GM18873 (cell line): ENCODE data around the gene C17orf78.
A peak's percentile ranks its signal among the peaks of the same experiment; 100 is the strongest.
"Not testable (repeated sequence)": the region's sequence is repeated elsewhere in the genome, so short reads cannot be mapped to it uniquely, and the experiment has no call there.

ENCODE experiments used
- ATAC-seq: cut with Tn5 transposase; IDR thresholded peaks from one replicate; pipeline ENCODE4 v1.9.1; 2021; ENCODE audit warnings: mild to moderate bottlenecking, moderate library complexity, moderate number of reproducible peaks; ENCODE audit not compliant: unreplicated experiment, low FRiP score

C17orf78 gene

DNA sequence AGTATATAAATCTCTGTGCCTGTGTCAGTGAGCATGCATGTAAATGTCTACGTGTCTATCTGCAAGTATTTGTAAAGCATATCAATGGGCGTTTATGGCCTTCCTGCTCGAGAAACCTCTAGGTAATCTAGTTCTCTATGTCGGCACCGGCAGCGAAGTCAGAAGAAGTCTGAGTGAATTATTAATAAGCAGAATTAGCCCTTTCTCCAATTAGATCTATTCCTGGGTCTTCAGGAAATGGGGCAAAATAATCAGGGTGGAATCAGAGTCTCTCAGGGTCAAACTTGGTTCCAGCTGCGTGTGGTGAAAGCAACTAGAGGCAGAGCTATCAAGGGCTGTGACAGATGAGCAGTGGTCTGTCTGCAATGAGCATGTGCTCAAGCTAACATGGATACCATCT is at the start of gene C17orf78:
Gene C17orf78, plus strand, starts transcription at position 280 of the 400 bp plus-strand sequence. Its CDS starts 108 bp downstream, at position 388.
- no peak for ATAC-seq

DNA sequence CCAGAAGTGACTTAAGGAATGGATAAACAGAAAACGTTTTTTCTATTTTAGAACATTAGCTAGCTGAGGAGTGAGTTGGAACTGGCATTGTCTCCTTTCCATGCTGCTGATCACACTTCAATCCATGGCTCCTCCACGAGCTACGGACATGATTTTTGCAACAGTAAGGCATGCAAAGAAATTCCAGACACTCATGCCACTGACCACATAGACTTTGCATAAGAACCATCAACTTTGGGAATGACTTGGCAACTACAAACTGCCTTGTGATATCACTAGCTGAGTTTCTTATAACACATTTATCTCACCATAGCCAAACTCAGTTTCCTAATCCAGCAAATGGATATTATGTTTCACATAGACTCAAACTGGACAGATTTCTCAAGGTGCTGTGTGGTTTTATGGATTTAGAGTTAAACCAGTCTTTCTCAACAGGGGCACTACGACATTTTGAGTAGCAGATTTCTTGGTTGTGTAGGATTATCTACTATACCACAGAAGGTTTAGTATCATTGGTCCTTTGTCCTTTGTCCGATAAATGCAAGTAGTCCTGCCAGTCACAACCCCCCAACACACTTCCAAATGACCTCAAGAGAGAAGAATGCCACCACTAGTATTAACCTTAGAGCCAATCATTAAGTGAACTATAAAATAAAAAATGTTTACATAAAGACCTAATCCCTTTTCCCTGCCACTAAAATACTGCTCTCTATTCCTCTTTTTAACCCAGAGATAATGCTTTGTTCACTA is 48.3 kb upstream of the C17orf78 start:
- ATAC-seq, result no peak

DNA sequence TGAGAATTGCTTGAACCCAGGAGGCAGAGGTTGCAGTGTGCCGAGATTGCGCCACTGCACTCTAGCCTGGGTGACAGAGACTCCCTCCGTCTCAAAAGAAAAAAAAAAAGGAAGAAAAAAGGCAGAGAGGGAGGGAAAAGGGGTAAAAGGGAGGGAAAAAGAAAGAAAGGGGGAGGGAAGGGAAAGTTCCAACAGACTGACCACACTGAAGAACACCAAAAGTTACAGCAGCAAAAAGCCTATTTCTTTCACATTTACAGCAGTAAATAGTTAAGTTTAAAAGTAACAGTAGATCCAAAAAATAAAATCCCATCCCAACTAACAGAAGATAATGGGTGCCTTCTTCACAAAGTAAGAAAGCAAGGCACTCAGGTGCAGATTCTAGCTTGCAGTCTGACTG is 36.9 kb upstream of the C17orf78 start:
- no peak for ATAC-seq

DNA sequence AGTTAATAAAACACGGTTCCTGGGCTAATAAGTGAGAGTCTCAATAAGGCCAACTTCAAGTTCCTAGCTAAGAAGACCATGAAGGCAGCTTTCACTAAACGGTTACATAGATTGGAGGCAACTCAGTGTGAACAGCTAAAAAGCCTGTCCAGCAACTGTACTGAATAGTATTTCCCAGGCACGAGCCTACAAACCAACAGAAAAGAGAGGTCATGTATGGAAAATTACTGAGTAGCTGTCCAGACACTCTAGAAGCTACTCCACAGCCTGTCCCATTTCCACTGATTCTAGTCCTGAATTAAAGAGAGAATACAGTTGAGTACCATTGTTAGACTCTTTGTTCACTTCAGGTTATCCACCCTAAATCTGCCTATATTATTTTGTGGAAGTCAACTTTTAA is 36.5 kb upstream of the C17orf78 start:
- no peak for ATAC-seq

DNA sequence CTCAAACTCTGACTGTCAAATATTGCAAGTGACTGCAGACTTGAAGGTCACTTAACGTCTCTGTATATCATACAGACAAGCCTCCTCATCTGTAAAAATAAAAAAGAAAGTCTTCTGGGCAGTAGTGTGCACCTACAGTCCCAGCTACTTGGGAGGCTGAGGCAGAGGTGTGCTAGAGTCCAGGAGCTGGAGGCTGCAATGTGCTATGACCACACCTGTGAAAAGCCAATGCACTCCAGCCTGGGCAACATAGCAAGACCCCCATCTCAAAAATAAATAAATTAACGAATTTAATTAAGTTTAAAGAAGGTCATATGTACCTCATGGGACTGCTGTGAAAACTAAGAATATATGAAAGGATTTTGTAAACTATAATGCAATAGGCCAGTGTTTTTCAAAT is 35.0 kb upstream of the C17orf78 start:
- ATAC-seq, result no peak

DNA sequence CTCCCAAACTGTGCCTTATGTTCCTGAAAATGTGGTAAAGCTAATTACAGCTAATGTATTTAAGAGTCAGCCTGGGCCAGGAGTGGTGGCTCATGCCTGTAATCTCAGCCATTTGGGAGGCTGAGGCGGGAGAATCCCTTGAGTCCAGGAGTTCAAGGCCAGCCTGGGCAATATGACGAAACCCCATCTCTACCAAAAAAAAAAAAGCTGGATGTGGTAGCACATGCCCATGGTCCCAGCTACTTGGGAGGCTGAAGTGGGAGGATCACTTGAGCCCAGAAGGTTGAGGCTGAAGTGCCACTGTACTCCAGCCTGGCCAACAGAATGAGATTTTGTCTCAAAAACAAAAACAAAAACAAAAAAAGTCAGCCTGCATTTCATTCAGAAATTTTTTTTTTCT is 33.2 kb upstream of the C17orf78 start:
- ATAC-seq, result no peak

DNA sequence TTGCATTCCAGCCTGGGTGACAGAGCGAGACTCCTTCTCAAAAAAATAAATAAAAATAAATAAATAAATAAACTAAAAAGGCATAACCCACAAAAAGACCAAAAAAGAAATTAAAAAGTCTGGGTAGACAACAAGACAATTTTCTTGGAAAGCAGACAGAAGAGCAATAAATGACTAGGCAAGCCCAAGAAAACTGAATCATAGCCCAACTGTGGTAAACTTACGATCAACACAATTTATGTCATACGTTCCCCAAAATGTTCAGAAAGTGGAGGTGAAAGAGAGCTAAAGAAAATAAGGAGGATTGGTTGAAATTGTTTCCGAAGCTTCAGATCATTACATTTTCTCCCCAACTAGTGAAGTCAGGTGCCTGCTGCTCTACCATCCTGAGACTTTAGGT is 31.3 kb upstream of the C17orf78 start:
- no peak for ATAC-seq

DNA sequence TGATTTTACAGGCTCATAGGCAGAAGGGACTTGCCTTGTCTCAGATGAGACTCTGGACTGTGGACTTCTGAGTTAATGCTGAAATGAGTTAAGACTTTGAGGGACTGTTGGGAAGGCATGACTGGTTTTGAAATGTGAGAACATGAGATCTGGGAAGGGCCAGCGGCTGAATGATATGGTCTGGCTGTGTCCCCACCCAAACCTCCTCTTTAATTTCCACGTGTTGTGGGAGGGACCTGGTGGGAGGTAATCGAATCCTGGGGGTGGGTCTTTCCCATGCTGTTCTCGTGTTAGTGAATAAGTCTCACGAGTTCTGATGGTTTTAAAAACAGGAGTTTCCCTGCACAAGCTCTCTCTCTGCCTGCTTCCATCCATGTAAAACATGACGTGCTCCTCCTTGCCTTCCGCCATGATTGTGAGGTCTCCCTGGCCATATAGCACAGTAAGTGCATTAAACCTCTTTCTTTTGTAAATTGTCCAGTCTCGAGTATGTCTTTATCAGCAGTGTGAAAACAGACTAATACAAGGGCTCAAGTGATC is 28.9 kb upstream of the C17orf78 start:
- not testable (repeated sequence) for ATAC-seq

DNA sequence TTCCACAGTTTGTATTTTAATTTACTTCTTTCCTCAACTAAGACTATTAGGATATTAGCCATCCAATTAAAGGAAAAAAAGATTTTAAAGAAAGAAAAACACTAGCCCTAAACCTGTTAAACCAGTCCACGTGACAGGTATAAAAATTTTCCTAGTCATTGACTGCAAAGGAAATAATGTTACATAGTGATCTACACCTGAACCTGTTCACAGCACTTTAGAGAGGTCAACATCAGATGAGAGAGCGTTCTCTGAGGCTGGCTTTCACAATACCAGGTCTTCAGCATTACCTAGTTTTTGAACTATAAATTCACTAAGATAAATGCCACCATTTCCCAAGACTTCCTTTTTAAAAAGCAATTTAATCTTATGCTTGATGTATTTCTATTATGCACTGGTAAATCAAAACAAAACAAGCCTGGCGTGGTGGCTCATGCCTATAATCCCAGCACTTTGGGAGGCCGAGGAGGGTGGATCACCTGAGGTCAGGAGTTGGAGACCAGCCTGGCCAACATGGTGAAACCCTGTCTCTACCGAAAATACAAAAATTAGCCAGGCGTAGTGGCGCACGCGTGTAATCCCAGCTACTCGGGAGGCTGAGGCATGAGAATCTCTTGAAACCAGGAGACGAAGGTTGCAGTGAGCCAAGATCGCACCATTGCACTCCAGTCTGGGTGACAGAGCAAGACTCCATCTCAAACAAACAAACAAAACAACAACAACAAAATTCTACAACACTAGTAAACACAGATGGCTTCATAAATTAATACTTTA is 18.8 kb upstream of the C17orf78 start:
- ATAC-seq, result not testable (repeated sequence)

DNA sequence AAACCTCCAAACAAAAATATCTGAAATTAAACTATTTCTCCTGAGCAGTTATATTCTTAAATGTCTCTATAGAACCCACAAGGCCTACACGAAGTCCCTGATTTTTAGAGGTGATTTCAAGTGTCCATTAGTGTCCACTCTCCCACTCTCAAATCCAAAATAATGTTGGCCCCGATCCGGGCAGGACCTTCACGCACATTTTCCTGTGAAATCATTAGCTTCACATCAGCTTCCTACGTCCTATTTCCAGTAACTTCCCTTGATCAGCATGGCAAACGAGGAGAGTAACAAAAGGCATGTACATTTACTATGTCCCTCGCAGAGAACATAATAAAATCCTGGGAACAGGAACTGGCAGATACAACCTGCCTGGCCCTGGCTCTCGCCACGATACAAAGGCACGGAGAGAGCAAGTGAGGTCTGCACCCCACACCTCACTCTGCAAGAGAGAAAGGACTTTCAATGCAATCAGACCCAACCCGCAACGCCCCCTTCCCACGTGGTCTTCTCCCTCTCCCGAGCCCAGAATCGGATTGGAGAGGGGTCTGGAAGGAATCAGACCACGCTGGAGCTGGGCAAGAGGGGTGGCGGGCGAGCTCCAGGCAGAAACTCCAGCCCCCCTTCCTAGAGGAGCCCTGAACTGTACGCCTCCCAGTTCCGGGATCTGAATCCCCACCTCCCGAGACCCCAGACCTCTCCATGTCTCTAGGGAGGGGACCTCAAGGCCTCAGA is 17.5 kb upstream of the C17orf78 start:
- ATAC-seq, result peak; percentile 19

DNA sequence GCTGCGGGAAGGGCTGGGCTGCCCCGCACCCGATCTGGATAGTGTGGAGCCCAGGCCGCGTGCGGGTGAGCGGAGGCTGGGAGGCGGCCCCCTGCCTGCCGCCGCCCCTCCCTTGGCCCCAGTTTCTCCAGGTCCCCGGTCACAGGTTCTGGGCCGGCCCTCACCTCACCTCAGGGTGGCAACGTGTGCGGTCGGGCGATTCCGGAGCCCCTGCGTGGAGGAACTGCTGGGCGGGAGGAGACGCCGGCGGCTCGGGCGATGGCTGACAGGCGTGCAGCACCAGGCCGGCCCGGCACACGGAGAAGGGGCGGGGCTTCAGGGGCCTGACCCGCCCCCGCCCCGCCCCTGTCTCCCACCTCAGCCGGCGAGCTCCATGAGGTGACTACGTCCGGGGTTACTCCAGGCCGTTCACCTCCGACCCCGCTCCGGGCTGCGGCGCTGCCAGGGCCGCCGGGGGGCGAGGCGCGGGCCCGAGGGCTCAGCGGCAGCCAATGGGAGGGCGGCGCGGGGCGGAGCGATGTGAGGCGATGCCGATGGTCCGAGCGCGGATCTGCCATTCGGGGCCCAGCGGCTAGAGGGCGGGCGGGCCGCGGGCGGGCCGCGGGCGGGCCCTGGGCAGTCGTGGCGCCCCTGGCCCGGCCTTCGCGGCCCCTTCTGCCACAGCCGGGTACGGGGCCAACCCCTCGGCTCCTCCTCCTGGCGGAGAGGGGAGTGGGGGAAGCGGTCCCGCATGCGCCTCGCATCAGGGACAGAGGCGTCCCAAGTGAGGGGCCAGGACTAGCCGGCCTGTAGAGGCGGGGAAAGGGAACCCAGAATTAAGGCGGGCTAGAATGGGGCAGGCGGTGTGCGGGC is 16.7 kb upstream of the C17orf78 start:
- ATAC-seq, result peak; percentile 78

DNA sequence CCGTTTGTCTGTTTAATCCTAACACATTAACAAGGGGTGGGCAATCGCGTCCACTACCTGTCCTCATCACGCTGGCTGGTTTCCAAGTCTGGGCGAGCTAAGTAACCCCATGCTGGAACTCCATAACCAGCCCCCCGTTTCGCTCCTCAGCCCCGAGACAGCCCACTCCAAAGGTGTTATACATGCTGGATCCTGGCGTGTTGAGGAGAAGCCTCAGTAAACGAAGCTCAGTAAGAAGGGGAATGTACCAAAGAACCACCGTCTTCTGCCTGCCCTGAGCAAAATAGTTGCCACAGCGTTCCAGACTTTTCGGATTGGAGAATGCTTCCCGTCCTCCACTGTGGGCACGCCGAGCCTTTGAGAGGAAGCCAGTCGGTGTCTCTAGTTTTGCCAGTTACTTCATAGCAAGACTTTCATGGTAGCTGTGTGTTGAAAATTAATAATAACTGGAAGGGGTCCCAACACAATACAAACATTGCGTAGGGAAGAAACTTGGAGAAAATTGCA is 16.1 kb upstream of the C17orf78 start:
- ATAC-seq, result no peak

DNA sequence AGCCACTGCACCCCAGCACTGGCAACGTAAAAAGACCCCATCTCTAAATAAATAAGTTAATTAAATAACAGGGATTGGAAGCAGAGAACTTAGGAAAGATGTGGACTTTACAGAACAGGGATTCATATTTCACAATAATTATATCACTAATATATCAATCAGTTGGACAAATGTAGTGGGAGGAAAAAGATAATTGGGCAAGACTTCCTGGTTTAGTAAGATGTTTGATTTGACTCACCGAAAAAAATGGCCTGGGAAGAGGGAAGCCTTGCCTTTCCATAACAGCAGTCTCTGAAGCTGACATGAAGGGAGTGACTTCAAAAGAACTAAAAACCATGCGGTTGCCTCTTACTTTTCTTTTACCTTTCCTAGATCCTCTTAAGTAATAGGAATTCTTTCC is 15.2 kb upstream of the C17orf78 start:
- no peak for ATAC-seq

DNA sequence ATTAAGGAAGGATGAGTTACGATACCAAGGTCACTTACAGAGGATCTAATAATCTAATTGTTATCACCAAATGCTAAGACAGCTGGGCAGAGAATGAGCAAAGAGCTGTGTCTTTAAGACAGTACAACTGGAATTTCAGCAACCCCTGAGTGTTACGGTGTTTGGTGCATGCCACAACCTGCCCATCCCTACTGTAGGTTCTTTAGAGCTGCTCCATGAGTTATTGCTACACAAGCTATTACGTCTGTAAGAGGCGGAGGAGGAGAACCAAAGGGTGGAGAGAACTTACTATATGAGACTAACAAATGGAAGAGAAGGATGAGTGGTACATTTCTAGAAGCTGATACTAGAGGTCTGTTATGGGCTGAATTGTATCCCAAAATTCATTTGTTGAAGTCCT is 14.2 kb upstream of the C17orf78 start:
- ATAC-seq, result no peak

DNA sequence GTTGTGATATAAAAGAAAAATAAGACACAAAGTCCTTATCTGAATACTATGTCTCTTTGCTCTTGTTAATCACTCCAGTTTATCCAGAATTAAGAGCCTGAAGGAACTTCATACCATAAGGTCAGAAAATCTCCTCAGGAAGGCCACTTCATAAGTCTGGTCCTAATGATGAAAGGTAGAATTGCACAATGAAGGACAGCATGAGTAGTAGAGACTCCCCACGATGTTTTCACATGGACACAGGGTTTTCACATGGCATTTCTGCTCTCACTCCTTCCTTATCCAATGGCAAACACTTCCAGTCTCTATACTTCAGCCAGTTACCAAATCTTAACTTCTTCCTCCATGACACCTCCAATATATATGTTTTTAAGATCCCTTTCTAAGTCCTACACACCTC is 10.2 kb upstream of the C17orf78 start:
- no peak for ATAC-seq

DNA sequence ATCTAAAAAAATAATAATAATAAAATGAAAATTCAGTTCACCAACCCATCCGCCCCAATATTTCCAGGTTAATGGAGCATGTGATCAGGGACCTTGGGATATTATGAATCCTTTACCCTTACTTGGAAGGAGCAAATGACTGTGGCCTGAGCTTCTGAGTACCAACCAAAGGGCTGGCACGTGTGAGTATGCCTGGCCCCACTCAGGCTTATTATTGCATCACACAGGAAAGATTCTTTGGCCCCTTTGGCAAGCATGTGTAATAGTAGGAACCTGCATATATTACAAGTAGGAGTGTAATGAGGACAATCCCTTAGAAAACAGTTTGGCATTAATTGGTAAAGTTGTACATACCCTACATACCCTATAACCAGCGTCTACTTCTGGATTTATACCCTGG is 7.2 kb upstream of the C17orf78 start:
- no peak for ATAC-seq

DNA sequence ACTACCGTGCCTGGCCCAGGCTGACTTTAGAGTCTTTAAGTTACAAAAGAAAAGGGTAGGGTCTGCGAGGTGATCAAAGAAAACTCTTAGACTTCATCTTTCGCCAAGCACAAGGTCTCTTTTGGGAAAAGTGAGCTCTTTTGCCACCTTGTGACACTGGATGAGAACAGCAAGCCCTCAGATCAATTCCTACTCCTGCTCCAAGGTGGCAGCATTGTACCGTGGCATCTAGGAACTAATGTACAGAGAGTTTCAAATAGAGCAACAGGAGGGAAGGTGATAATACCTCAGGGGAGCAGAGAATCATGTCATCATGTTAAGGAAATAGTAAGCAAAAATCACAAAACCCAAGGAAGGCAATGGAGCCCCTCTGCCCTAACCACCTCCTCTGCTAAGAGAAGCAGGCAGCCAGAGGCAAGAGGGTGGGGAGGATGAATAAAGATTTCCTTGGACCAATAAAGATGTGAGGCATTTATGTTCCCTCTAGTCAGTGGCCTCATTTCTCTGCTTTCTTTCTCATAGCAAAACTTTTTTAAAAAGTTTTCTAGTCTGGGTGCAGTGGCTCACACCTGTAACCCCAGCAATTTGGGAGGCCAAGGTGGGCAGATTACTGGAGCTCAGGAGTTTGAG is 2.1 kb upstream of the C17orf78 start:
- no peak for ATAC-seq

DNA sequence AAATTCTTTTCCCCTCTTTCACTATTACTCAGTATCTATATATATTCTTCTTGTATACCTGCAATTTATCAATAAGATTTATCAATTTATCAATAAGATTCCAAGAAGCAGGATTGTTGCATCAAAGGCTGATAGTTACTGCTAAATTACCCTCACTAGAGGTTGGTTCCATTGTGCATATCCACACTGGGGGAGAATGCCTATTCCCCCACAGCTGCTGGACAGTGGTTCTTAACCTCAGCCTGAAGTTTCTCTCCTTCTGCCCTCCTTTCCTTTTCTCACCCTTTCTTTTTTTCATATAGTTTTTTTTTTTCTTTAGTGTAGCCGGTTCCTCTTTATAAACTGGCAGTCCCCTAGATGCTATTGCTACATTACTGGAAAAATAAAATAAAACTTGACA is 6.3 kb downstream of the C17orf78 start:
- no peak for ATAC-seq

DNA sequence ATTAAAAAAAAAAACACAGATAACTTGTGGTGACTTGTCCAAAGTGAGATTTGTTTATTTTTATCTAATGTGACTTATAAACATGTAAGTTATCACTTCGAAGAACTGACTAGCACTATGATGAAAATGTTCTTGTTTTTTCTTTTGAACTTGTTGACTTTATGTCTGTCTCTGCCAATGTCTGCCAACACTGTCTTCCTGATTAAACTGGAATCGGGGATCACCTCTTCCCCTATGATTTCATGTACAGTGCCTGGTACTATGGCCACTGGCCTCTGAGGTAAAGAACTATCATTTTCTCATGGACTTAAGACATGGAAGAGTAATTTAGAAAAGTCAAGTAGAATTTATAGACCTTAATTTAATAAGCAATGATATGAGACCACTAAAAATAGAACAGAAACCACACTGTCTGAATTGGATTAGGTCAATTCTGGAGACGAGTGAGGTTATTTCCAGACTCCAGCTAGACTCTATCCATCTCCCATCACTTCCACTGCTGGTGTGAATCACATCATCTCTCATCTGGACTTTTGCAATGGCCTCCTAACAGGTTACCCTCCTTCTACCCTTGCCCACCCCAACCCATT is 8.9 kb downstream of the C17orf78 start:
- no peak for ATAC-seq
